Measurements from ENCODE around the gene CCDC185. TPM values are rescaled to one million over a fixed set of nuclear protein-coding genes. Genes with fewer than 3 reads are reported as not detected.

The CCDC185 gene
- total and polyA plus RNA-seq, 2 of the 13 experiments (the other 11 are each of a cell fraction or from before 2014, with no cell fraction given): not detected

DNA sequence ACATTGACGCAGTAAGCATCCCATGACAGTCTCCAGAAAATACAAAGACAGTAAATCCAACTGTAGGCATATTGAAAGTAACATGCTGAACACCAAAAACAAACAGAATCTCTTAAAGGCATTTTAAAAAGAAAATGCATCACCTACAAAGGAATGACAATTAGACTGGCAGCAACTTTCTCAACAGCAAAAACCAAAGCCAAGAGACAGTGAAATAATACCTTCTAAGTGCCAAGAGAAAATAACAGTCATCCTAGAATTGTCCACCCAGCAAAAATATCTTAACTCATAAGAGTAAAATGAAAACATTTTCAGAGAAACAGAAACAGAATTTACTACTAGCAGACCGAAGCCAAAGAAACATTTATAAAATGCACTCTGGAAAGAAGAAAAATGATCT is 20.0 kb downstream of the CCDC185 start:
- no peak overlapping the region for H3K4me3 ChIP-seq (replicated peaks in 1 of 3; ENCODE audit: insufficient read depth in 1 of 3, low read depth in 2 of 3, low read length in 3 of 3)
- H3K4me1 ChIP-seq (ENCODE audit: insufficient read depth, low read length): peaks cover 12% of the 10 kb centered on the region
- H3K4me2 ChIP-seq (ENCODE audit: low read depth, low read length): no peak overlapping the region
- TF ChIP-seq NR1H2 (CRISPR knock-in tag; IDR thresholded peaks at IDR 0.05; ENCODE audit: borderline replicate concordance, low read depth) (no peak), RNF2 (conservative IDR thresholded peaks at IDR 0.05; ENCODE audit: low read depth) (no peak), GMEB1 (CRISPR knock-in tag; IDR thresholded peaks at IDR 0.05; ENCODE audit: borderline replicate concordance) (no peak), HOXD1 (CRISPR knock-in tag; IDR thresholded peaks at IDR 0.05) (no peak), MED13 (CRISPR knock-in tag; IDR thresholded peaks at IDR 0.05) (no peak), ELF3 (CRISPR knock-in tag; IDR thresholded peaks at IDR 0.05) (no peak), ZMAT5 (CRISPR knock-in tag; IDR thresholded peaks at IDR 0.05; ENCODE audit: borderline replicate concordance, low read depth) (no peak), ZNF20 (CRISPR knock-in tag; IDR thresholded peaks at IDR 0.05) (no peak)
- TF ChIP-seq, protein P1, sequence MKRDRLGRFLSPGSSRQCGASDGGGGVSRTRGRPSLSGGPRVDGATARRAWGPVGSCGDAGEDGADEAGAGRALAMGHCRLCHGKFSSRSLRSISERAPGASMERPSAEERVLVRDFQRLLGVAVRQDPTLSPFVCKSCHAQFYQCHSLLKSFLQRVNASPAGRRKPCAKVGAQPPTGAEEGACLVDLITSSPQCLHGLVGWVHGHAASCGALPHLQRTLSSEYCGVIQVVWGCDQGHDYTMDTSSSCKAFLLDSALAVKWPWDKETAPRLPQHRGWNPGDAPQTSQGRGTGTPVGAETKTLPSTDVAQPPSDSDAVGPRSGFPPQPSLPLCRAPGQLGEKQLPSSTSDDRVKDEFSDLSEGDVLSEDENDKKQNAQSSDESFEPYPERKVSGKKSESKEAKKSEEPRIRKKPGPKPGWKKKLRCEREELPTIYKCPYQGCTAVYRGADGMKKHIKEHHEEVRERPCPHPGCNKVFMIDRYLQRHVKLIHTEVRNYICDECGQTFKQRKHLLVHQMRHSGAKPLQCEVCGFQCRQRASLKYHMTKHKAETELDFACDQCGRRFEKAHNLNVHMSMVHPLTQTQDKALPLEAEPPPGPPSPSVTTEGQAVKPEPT (CRISPR knock-in tag; IDR thresholded peaks at IDR 0.05; ENCODE audit: low read depth): no peak
- TF ChIP-seq, protein P2, sequence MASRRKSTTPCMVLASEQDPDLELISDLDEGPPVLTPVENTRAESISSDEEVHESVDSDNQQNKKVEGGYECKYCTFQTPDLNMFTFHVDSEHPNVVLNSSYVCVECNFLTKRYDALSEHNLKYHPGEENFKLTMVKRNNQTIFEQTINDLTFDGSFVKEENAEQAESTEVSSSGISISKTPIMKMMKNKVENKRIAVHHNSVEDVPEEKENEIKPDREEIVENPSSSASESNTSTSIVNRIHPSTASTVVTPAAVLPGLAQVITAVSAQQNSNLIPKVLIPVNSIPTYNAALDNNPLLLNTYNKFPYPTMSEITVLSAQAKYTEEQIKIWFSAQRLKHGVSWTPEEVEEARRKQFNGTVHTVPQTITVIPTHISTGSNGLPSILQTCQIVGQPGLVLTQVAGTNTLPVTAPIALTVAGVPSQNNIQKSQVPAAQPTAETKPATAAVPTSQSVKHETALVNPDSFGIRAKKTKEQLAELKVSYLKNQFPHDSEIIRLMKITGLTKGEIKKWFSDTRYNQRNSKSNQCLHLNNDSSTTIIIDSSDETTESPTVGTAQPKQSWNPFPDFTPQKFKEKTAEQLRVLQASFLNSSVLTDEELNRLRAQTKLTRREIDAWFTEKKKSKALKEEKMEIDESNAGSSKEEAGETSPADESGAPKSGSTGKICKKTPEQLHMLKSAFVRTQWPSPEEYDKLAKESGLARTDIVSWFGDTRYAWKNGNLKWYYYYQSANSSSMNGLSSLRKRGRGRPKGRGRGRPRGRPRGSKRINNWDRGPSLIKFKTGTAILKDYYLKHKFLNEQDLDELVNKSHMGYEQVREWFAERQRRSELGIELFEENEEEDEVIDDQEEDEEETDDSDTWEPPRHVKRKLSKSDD (CRISPR knock-in tag; IDR thresholded peaks at IDR 0.05; ENCODE audit: low read depth): no peak
- H3K27ac ChIP-seq (ENCODE audit: extremely low read length, insufficient read depth, low read length): no peak overlapping the region
- ATAC-seq: no peak
- DNase-seq (ENCODE audit: low spot score): no peak
- H3K9me3 ChIP-seq (ENCODE audit: low read length): no peaks in the 10 kb centered on the region
- no TSS peak for BruUV-seq (replicated peaks)
- no peaks in the 10 kb centered on the region for H4K20me1 ChIP-seq (ENCODE audit: insufficient read depth, low read length)
- in situ Hi-C loops (cut with HindIII; ENCODE audit: extremely low pct_ligation_motif_present, low pct_unique_long_range_greater_than_20kb): no loop called here
- H3K27me3 ChIP-seq (ENCODE audit: control insufficient read depth in 1 of 2, insufficient read depth in 2 of 2, low read length in 2 of 2): no peaks in the 10 kb centered on the region
- no peak overlapping the region for H3K9ac ChIP-seq (ENCODE audit: insufficient read depth, low read depth, low read length)
- no peak overlapping the region for H2AFZ ChIP-seq (ENCODE audit: low read length)
- 1% methylated on average over 2 of the region's 2 CpGs for WGBS (ENCODE audit: low lambda C conversion rate)
- ChIA-PET POLR2A (no interaction called here), CTCF (ENCODE audit: low intra/inter-chr PET ratio, low total read pairs) (no interaction called here)
- H3K36me3 ChIP-seq (replicated peaks in 1 of 2; ENCODE audit: control insufficient read depth in 1 of 2, insufficient read depth in 2 of 2, low read length in 2 of 2): no peaks in the 10 kb centered on the region
- FAIRE-seq: no peak
- H3K79me2 ChIP-seq (ENCODE audit: insufficient read depth, low read length): no peaks in the 10 kb centered on the region
- intact Hi-C loops (cut with micrococcal nuclease; ENCODE audit: unreplicated experiment): no loop called here

All from HepG2 (cell line).